NK-92 (cell line): Measurements from ENCODE around the gene SPR.
"Not testable (repeated sequence)": the region's sequence is repeated elsewhere in the genome, so short reads cannot be mapped to it uniquely, and the experiment has no call there.

Experiments
- DNase-seq: peaks from one replicate; lab custom pipeline; 2025; ENCODE audit not compliant: unreplicated experiment; lab: John Stamatoyannopoulos, UW

Gene SPR

DNA sequence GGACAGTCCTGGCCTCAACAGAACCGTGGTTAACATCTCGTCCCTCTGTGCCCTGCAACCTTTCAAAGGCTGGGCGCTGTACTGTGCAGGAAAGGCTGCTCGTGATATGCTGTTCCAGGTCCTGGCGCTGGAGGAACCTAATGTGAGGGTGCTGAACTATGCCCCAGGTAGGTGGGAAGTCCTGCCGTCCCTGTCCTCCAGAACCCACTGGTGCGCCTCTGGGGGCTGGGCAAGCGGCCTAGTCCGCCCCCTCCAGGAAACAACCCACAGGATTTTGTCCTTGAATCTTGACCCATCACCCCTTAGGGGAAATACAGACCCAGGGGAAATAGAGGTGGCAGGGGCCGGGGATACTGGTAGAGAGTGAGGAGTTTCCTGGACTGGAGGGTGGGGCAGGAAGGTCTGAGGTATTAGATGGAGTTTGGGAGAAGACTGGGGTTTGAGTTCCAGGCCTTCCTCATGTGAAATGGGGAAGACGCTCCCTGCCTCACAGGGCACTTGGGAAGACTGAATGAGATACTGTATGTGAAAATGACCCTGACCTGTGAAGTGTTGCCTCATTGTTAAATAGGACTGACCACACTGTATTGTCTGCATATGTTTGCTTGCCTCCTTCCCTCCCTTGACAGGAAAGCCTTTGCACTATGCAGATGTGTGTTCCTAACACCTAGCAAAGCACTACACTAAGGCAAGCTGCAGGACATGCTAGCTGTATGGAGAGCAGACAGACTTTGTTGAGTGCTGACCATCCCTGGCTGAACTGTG, 1.4 kb downstream of the SPR start:
- no peak for DNase-seq

GRCh38 chr2:72889991-72890390, 2.8 kb downstream of the SPR start:
- no peak for DNase-seq

- no peak for DNase-seq
Measured at GRCh38 chr2:72891091-72891818, 4.0 kb downstream of the SPR start.

- DNase-seq = no peak
Measured at GRCh38 chr2:72892506-72893173, 5.4 kb downstream of the SPR start.

- no peak for DNase-seq
Measured at GRCh38 chr2:72893594-72894319, 6.5 kb downstream of the SPR start.

- no peak for DNase-seq
Measured at GRCh38 chr2:72894514-72894913, 7.3 kb downstream of the SPR start.

DNA sequence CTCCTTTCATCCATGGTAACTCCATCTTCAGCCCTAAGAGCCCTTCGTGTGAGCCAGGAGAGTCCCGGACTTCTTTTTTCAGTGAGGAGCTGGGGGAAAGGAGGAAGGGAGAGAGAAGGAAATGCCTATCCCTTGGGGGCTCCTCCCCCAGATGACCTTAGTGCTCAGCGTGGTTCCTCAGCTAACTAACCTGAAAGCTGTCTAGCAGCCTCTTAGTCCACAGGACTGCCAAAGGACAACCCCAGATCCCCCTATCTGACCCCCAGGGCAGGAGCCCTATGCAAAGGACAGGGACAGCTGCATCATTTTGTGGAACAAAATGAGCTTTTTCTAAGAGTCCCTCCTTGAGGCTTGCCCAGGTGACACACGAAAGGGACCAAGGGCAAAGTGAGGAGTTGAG, 7.9 kb downstream of the SPR start:
- DNase-seq = no peak

GRCh38 chr2:72895759-72896281, 8.6 kb downstream of the SPR start:
- no peak for DNase-seq

DNA sequence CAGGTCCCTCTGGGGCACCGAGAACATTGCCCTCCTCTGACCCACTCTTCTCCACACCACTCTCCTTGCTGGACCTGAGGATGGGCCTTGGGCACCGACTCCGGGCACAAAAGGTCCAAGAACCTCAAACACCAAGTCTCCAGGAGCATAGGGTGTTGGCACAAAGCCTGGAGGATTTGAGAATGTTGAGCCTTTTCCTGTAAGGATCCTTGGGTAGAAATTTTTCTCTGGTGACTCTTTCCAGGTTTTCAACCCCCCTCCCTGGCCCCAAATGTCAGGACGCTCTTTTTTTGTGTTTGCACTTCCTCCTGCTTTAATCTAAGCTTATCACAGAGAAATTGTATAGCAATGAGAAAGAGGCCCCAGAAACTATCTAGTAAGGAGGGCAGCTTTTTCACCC, 9.2 kb downstream of the SPR start:
- DNase-seq = no peak

DNA sequence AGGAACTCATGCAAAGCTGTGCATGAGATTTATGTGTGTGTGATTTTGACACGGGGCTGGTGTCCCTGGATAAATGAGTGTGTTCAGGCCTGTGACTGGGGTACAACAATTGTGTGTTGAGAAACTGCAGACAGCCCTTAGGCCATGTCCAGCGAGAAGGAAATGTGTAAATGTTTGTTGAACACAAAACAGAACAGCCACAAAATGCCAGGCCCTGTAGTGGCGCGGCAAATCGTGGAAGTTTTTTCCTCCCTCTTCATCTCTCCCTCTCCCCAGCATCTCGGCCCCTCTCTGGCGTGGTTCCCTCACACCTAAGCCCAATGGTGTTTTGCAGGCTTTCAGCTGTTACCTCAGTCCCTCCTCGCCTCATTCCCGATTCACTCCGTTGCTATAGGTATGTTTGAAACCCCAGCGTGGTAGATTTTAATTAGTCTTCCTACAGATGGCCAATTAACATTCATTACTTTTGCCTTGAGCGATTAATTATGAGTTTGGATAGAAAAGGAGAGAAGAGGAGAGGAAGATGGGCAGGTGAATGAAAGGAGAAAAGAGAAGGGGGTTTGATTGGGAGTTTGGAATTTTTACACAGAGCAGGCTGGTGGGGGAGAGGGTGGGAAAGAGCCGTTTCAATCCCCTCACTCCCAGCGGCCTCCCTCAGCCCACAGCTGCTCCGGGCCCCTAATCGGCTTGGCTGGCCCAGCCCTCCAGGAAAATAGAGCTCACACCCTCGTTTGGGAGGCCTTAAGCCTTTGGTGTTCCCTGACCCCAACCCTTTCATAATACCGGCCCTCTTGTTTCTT, 10.8 kb downstream of the SPR start:
- DNase-seq = no peak

GRCh38 chr2:72898585-72898906, 11.3 kb downstream of the SPR start:
- DNase-seq = no peak

- DNase-seq = no peak
Measured at GRCh38 chr2:72900191-72900825, 13.1 kb downstream of the SPR start.

DNA sequence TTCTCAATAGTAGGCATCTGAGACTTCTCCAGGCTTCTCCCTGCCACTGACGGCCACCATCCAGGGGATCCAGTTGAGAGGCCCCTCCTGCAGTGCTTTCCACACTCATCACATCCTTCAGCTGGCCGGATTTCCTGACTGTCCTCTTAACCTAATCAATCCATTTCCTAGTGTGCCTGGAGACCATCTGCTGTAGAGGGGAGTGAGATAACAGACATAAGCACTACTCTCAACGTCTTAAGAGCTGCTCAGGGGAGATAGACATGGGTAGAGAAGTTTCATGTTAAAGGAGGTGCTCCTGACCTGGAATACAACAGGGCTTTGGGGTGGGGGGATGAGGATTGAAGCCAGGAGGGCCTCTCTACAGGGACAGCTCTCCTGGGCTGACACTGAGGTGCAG, 14.2 kb downstream of the SPR start:
- DNase-seq = no peak

GRCh38 chr2:72907369-72907768, 20.2 kb downstream of the SPR start:
- DNase-seq = not testable (repeated sequence)

DNA sequence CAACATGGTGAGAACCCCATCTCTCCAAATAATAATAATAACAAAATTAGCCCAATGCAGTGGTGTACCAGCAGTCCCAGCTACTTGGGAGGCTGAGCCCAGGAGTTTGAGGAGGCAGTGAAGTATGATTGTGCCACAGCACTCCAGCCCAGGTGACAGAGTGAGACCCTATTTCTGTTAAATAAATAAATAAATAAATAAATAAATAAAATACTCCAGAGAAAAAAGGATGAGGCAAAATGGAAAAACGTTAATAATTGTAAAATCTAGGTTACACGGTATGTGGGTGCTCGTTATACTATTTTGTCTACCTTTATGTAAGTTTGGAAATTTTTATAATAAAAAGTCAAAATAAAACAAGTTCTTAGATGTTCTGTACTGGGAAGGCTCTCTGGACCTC, 21.5 kb downstream of the SPR start:
- no peak for DNase-seq

GRCh38 chr2:72911256-72911655, 24.0 kb downstream of the SPR start:
- no peak for DNase-seq

DNA sequence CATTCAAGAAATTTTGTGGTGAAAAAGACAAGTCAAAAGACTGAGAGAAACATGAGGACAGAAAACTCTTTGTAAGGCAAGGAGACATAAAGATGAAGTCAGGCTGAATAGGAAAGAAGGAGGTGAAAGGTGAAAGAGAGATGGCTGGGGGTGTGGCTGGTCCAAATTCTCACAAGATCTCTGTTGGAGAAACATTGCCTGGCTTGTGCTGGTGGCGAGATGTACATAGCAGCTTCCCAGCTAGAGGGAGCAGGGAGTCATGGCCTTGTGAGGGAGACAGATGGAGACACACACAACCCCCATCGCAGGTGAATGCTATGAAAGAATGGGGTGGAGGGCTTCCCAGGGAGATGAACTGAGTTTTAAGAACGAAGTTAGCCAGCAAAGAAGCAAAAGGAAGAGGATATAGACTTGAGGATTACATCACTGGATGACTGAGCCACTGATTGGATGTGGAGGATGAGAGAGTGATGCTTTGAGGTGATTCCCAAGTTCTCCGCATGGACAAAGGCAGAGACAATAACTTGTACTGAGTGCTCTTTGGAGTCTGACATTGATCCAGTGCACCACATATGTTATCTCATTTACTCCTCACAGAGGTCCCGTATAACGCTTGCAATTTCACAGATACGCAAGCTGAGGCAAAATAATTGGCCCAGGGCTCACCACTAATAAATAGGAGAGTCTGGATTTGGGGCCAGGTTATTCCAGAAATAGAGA, 26.4 kb downstream of the SPR start:
- DNase-seq = no peak

DNA sequence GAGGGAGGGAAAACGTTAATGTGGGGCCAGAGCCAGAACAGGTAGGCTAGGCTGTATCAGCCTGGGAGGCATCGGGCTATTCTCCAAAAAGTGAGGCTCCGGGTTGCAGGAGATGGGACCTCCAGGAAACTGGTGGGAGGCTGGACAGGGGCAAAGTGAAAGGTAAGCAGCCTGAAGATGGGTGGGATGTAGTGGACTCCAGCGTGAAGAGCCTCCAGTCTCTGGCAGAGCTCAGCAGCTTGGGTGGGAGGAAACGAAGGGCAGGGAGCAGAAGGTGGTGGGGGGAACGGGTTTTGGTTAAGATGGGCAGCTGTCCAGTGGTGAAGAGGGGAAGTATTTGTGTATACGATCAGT, 27.0 kb downstream of the SPR start:
- no peak for DNase-seq

DNA sequence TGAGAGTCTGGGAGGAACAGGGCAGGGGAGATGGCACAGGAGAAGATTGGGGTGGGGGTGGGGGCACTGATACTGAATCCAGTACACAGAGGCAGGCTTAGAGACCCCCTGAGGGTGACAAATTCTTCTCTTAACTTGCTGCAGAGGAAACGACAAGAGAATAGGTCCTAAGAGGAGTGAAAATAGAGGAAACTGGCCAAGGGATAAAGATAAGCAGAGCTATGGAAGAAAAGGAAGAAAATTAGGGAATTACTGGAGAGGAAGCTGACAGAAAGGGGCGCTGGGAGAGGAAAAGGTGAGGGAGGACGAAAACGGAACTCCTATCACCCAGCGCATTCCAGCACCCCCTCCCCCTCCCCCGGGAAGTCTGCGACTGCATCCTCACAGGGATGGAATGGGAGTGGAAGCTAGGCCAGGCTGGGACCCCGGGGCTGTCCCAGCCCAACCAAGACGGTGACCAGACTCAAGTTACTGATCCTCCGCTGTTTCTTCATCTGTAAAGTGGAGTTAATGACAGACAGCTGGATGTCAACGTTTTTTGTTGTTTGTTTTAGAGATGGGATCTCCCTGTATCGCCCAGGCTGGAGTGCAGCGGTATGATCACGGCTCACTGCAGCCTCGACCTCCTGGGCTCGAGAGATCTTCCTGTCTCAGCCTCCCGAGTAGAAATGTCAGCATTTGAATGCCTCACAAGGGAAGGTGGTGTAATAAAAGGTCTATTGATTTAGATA, 27.5 kb downstream of the SPR start:
- no peak for DNase-seq
